ENCODE measurements around the gene GBX2. TPM values are rescaled to one million over a fixed set of nuclear protein-coding genes. Genes with fewer than 3 reads are reported as not detected.

Gene GBX2
- total RNA-seq, 4 donors from 2014 or later = not detected

GRCh38 chr2:236211296-236211695 is 43.1 kb upstream of the GBX2 start:
- H3K36me3 ChIP-seq = no peaks in the 10 kb centered on the region
- TF ChIP-seq CTCF (IDR thresholded peaks at IDR 0.05) (no peak), POLR2A (IDR thresholded peaks at IDR 0.05) (no peak)
- H3K27me3 ChIP-seq = no peaks in the 10 kb centered on the region
- H3K27ac ChIP-seq = no peak overlapping the region
- no peaks in the 10 kb centered on the region for H3K9me3 ChIP-seq
- DNase-seq = no peak
- intact Hi-C loops (cut with DNase I; ENCODE audit: low total_unique reads) = no loop called here
- no peak overlapping the region for H3K4me3 ChIP-seq
- no peaks in the 10 kb centered on the region for H3K4me1 ChIP-seq

- TF ChIP-seq CTCF (IDR thresholded peaks at IDR 0.05) (no peak), POLR2A (IDR thresholded peaks at IDR 0.05) (no peak)
- no peak for DNase-seq
- Histone ChIP-seq H3K27me3 (no peaks in the 10 kb centered on the region), H3K27ac (no peak overlapping the region), H3K4me1 (no peaks in the 10 kb centered on the region), H3K9me3 (no peaks in the 10 kb centered on the region), H3K4me3 (no peak overlapping the region), H3K36me3 (no peaks in the 10 kb centered on the region)
- intact Hi-C loops (cut with DNase I; ENCODE audit: low total_unique reads) = no loop called here
Observed at GRCh38 chr2:236210536-236210935, 42.4 kb upstream of the GBX2 start.

GRCh38 chr2:236209996-236210395 is 41.8 kb upstream of the GBX2 start:
- H3K27me3 ChIP-seq = no peaks in the 10 kb centered on the region
- no peak for TF ChIP-seq CTCF (IDR thresholded peaks at IDR 0.05)
- no peak for TF ChIP-seq POLR2A (IDR thresholded peaks at IDR 0.05)
- no peak for DNase-seq

GRCh38 chr2:236209535-236209934 is 41.3 kb upstream of the GBX2 start:
- Histone ChIP-seq H3K9me3 (no peaks in the 10 kb centered on the region), H3K4me3 (no peak overlapping the region), H3K4me1 (no peaks in the 10 kb centered on the region), H3K27me3 (no peaks in the 10 kb centered on the region), H3K27ac (no peak overlapping the region), H3K36me3 (no peaks in the 10 kb centered on the region)
- no peak for DNase-seq
- no peak for TF ChIP-seq POLR2A (IDR thresholded peaks at IDR 0.05)
- no peak for TF ChIP-seq CTCF (IDR thresholded peaks at IDR 0.05)
- intact Hi-C loops (cut with DNase I; ENCODE audit: low total_unique reads) = no loop called here

More at GRCh38 chr2:236209996-236210395, 41.8 kb upstream of the GBX2 start:
- Histone ChIP-seq H3K36me3 (no peaks in the 10 kb centered on the region), H3K9me3 (no peaks in the 10 kb centered on the region), H3K27ac (no peak overlapping the region), H3K4me1 (no peaks in the 10 kb centered on the region), H3K4me3 (no peak overlapping the region)
- intact Hi-C loops (cut with DNase I; ENCODE audit: low total_unique reads) = no loop called here

GRCh38 chr2:236208019-236208926 is 40.1 kb upstream of the GBX2 start:
- Histone ChIP-seq H3K4me1 (no peaks in the 10 kb centered on the region), H3K27ac (no peak overlapping the region), H3K27me3 (no peaks in the 10 kb centered on the region), H3K36me3 (no peaks in the 10 kb centered on the region), H3K4me3 (no peak overlapping the region), H3K9me3 (no peaks in the 10 kb centered on the region)
- no peak for DNase-seq
- TF ChIP-seq CTCF (IDR thresholded peaks at IDR 0.05) (no peak), POLR2A (IDR thresholded peaks at IDR 0.05) (no peak)
- intact Hi-C loops (cut with DNase I; ENCODE audit: low total_unique reads) = no loop called here

Data from uterus (tissue), 4 donors.